Lower leg skin (tissue), 3 donors: ENCODE results near the gene RPAP2.
"Not testable (repeated sequence)": the region's sequence is repeated elsewhere in the genome, so short reads cannot be mapped to it uniquely, and the experiment has no call there.

Source experiments
- CTCF ChIP-seq, 3 donors: fragments of 450-650 bp; IDR thresholded peaks; one replicate each; pipeline ENCODE4 v1.5.1; 2016; ENCODE audit warnings: antibody characterized with exemption in 3 of 3, mild to moderate bottlenecking in 3 of 3, moderate library complexity in 2 of 3
- POLR2A ChIP-seq, 2 donors: fragments of 450-650 bp; IDR thresholded peaks; one replicate each; pipeline ENCODE4 v1.6.1; 2016 to 2017; ENCODE audit warnings: antibody characterized with exemption in 2 of 2, mild to moderate bottlenecking in 1 of 2, moderate library complexity in 1 of 2

GRCh38 chr1:92434572-92434971 is 135.7 kb downstream of the RPAP2 start:
- not testable (repeated sequence) for TF ChIP-seq CTCF, POLR2A (IDR thresholded peaks at IDR 0.05)
